Upper lobe of left lung (tissue), 6 donors: Measurements from ENCODE around the gene ABCC4. TPM values are rescaled to one million over a fixed set of nuclear protein-coding genes. Genes with fewer than 3 reads are reported as not detected.

Experiments used
- ATAC-seq, 2 donors: fragments of 200-7000 bp; cut with Tn5 transposase; one replicate each; pipeline ENCODE4 v1.9.1; 2022; ENCODE audit warnings: mild to moderate bottlenecking in 2 of 2, moderate library complexity in 2 of 2; ENCODE audit not compliant: low FRiP score in 2 of 2
- DNase-seq, 2 donors: peaks; one replicate each; pipeline ENCODE4 v3.0.0-alpha.2; 2019 to 2020
- H3K27ac ChIP-seq, 4 donors: fragments of 200-600 bp; sonication (generic); one replicate each; pipeline ENCODE4 v1.5.1; 2016 to 2019
- H3K27me3 ChIP-seq, 4 donors: fragments of 200-600 bp; sonication (generic); one replicate each; pipeline ENCODE4 v1.5.1; 2017 to 2019
- H3K36me3 ChIP-seq, 4 donors: fragments of 200-600 bp; sonication (generic); one replicate each; pipeline ENCODE4 v1.5.1; 2016 to 2019
- H3K4me1 ChIP-seq, 4 donors: fragments of 200-600 bp; sonication (generic); one replicate each; pipeline ENCODE4 v1.5.1; 2018 to 2019
- H3K4me3 ChIP-seq, 4 donors: fragments of 200-600 bp; sonication (generic); one replicate each; pipeline ENCODE4 v1.5.1; 2017 to 2019; ENCODE audit warnings: mild to moderate bottlenecking in 2 of 4, moderate library complexity in 1 of 4
- H3K9me3 ChIP-seq, 4 donors: fragments of 200-600 bp; sonication (generic); one replicate each; pipeline ENCODE4 v1.5.1; 2018 to 2019
- EP300 ChIP-seq, 4 donors: sonication (generic); formaldehyde crosslinking; IDR thresholded peaks; one replicate each; pipeline ENCODE4 v1.5.1; 2017; ENCODE audit warnings: antibody characterized with exemption in 4 of 4, control low read depth in 2 of 4
- POLR2A ChIP-seq, 4 donors: fragments of 450-650 bp; IDR thresholded peaks; one replicate each; pipeline ENCODE4 v1.5.1; 2016 to 2017; ENCODE audit warnings: antibody characterized with exemption in 4 of 4, mild to moderate bottlenecking in 2 of 4
- POLR2AphosphoS5 ChIP-seq, 2 donors: sonication (generic); formaldehyde crosslinking; IDR thresholded peaks; one replicate each; pipeline ENCODE4 v1.5.1; 2017; ENCODE audit warnings: antibody characterized with exemption in 2 of 2
- WGBS, 2 donors: methylation state at CpG; one replicate each; pipeline ENCODE4 v1.1.5; 2017 to 2018; 5-methylcytosine and 5-hydroxymethylcytosine counted together
- total RNA-seq, 6 donors: library from RNA; depleted of rRNA in 4 of 6; stranded (reverse); fragments of >200 nt in 4 of 6; gene quantifications; one replicate each; pipeline versions ENCODE4 v1.1.0 to v1.2.1, GENCODE V29; 2016 to 2021
- TF ChIP-seq, protein P1 (sequence below), 6 experiments: fragments of 450-650 bp in 4 of 6; fragments of 200-600 bp in 2 of 6; sonication (generic) in 2 of 6; IDR thresholded peaks; one replicate each; pipeline ENCODE4 v1.5.1; 2016 to 2019; ENCODE audit warnings: antibody characterized with exemption in 6 of 6
- donor health status: DM: no; HTN: no; CAD: no; lungs with moderate emphysema.
- donor health status: DM: no; HTN: yes; CAD: no; lungs with severe emphysema.

ABCC4 gene
- total RNA-seq, 6 donors from 2014 or later, result 17.0 to 78.6 (median 31.9) TPM

DNA sequence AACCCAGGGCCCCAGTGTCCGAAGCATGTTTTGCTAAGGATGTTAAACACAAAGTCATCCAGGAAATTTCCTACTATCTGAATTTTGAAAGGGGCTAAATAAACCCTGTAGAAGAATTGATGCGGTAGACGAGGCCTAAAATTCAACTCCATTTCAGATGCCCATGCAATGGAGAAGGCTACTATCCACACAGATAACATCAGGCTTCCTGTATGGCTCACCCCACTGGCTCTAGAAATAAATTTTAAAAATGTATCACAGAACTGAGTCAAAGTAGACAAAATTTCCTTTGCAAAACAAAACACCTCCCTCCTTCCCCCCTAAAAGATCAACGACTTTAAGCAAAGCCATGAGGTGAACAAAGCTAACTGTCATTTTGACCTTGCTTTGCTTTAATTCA, 188.4 kb downstream of the ABCC4 start:
- WGBS, 2 donors, result 91 to 93% methylated on average over 4 of the region's 4 CpGs
- Histone ChIP-seq H3K9me3 (no peaks in the 10 kb centered on the region), H3K4me1 (no peaks in the 10 kb centered on the region), H3K27ac (no peak overlapping the region), H3K36me3 (no peaks in the 10 kb centered on the region), H3K4me3 (no peak overlapping the region), H3K27me3 (no peaks in the 10 kb centered on the region)
- no peak for DNase-seq
- no peak for ATAC-seq
- TF ChIP-seq, protein P1, sequence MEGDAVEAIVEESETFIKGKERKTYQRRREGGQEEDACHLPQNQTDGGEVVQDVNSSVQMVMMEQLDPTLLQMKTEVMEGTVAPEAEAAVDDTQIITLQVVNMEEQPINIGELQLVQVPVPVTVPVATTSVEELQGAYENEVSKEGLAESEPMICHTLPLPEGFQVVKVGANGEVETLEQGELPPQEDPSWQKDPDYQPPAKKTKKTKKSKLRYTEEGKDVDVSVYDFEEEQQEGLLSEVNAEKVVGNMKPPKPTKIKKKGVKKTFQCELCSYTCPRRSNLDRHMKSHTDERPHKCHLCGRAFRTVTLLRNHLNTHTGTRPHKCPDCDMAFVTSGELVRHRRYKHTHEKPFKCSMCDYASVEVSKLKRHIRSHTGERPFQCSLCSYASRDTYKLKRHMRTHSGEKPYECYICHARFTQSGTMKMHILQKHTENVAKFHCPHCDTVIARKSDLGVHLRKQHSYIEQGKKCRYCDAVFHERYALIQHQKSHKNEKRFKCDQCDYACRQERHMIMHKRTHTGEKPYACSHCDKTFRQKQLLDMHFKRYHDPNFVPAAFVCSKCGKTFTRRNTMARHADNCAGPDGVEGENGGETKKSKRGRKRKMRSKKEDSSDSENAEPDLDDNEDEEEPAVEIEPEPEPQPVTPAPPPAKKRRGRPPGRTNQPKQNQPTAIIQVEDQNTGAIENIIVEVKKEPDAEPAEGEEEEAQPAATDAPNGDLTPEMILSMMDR (IDR thresholded peaks at IDR 0.05), result no peak
- TF ChIP-seq EP300 (IDR thresholded peaks at IDR 0.05) (no peak), POLR2AphosphoS5 (IDR thresholded peaks at IDR 0.05) (no peak), POLR2A (IDR thresholded peaks at IDR 0.05) (no peak)

DNA sequence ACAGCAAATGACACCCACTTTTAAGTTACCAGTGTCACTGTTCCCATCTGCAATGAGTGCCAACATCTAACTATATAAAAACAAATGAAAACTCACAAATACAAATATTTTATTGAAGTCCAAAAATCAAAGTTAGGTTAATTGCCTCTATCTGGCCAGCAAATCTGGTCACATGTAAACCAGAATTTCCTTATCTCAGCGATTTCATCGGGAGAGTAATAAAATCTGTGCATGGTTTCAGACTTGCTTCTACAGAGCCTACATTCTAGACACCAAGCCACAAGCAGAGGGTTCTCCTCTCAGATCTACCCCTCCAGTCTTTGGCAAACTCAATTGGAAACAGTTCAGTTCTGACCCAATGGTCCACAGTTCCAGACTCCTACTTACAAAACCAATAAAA, 189.6 kb downstream of the ABCC4 start:
- DNase-seq, result no peak
- no peak for ATAC-seq
- Histone ChIP-seq H3K4me3 (no peak overlapping the region), H3K27me3 (no peaks in the 10 kb centered on the region), H3K36me3 (no peaks in the 10 kb centered on the region), H3K9me3 (no peaks in the 10 kb centered on the region), H3K27ac (no peak overlapping the region), H3K4me1 (no peaks in the 10 kb centered on the region)
- 43 to 78% methylated on average over 2 of the region's 2 CpGs for WGBS, 2 donors
- TF ChIP-seq POLR2AphosphoS5 (IDR thresholded peaks at IDR 0.05), result no peak
- no peak for TF ChIP-seq POLR2A (IDR thresholded peaks at IDR 0.05)
- TF ChIP-seq EP300 (IDR thresholded peaks at IDR 0.05), result no peak
- TF ChIP-seq, protein P1 (IDR thresholded peaks at IDR 0.05), result no peak

DNA sequence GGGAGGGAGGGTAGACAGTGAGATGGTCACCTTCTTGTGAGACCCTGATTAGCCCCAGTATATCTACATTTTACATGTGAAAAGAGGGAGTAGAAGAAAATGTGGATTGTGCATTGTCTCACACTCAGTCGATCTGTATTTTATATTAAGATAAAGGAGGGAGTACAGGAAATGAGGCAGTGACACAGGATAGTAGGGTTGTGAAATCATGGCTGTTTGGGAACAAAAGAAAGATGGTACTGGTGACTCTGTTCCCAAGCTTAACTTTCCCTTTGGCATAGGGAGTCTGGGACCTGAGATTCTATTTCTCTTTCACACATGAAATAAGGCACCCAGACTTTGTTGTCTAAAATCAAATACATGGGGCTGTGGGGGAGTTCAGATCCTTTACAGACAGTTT, 194.7 kb downstream of the ABCC4 start:
- H3K4me1 ChIP-seq, result no peaks in the 10 kb centered on the region
- peaks cover 0 to 3% (median 0%) of the 10 kb centered on the region in 4 donors for H3K36me3 ChIP-seq
- DNase-seq (no peak), ATAC-seq (no peak)
- no peak for TF ChIP-seq POLR2AphosphoS5 (IDR thresholded peaks at IDR 0.05)
- no peaks in the 10 kb centered on the region for H3K9me3 ChIP-seq
- H3K27ac ChIP-seq, result no peak overlapping the region
- no peak overlapping the region for H3K4me3 ChIP-seq
- 63 to 65% methylated on average over 1 of the region's 1 CpG for WGBS, 2 donors
- H3K27me3 ChIP-seq, result no peaks in the 10 kb centered on the region

DNA sequence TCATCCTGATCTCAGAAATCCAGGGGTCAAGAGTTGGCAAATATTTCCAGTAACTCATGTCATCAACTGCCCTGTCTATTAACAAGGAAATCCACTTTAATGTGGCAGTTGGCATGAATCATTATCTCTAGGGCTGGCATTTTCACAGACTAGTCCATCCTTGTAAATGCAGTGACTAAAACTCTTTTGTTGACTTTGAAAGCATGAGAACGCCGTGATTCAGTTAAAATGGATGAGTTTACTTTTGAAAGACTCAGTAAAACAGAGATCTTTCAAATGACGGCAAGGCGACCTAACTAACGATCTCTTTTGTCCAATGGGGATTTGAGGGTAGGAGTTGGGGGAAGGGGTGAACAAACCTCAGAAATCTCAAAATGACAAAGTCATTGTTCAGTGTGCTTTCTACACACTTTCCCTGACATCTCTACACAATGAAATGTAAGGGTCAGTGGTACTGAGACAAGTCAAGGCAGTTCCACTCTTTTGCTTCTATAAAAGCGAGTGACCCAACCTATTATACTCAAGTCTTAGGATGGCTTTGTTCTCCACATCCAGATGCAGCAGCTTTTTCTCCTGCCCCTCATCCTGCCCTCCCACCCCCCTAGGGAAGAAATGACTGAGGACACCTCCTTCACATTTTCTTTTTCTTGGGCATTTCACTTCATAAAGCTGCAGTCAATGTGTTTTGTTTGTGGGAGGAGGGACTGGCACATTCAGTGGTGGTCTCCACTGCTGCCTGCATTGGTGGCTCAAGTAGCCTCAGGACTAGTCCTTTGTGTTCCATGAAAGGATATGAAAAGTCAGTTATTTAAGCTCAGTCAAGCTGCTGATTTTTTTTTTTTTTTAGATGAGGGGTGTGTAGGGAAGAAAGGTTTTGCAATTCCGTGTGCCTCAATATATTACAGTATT, 200.5 kb downstream of the ABCC4 start:
- Histone ChIP-seq H3K36me3 (peaks cover 0 to 3% (median 0%) of the 10 kb centered on the region in 4 donors), H3K4me1 (no peaks in the 10 kb centered on the region), H3K27me3 (no peaks in the 10 kb centered on the region), H3K4me3 (no peak overlapping the region), H3K27ac (no peak overlapping the region), H3K9me3 (no peaks in the 10 kb centered on the region)
- TF ChIP-seq, protein P1 (IDR thresholded peaks at IDR 0.05), result no peak
- TF ChIP-seq POLR2A (IDR thresholded peaks at IDR 0.05) (no peak), POLR2AphosphoS5 (IDR thresholded peaks at IDR 0.05) (no peak), EP300 (IDR thresholded peaks at IDR 0.05) (no peak)
- WGBS, 2 donors, result 90 to 91% methylated on average over 7 of the region's 7 CpGs
- ATAC-seq (no peak), DNase-seq (no peak)

DNA sequence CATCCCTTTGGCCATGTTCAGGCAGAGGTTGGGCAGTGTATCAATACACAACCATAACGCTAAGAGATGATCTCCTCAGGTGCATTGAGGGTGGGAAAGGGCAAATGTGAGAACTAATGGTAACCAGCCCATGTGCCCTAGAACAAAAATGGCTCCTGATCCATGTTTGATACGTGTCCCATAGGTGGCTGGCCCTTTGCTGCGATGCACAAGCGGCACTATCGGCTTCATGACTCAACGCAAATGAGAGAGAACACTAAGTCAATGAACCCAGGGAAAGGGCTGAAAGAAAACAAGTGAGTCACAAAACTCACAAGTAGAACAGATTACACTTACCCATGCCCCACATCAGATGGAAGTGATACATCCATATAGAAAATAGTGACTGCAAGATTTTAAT, 201.7 kb downstream of the ABCC4 start:
- Histone ChIP-seq H3K4me1 (no peaks in the 10 kb centered on the region), H3K36me3 (peaks cover 0 to 2% (median 0%) of the 10 kb centered on the region in 4 donors), H3K27me3 (no peaks in the 10 kb centered on the region), H3K9me3 (no peaks in the 10 kb centered on the region), H3K27ac (no peak overlapping the region), H3K4me3 (no peak overlapping the region)
- WGBS, 2 donors, result 96 to 99% methylated on average over 6 of the region's 6 CpGs
- ATAC-seq (no peak), DNase-seq (no peak)
- no peak for TF ChIP-seq EP300 (IDR thresholded peaks at IDR 0.05)
- no peak for TF ChIP-seq POLR2A (IDR thresholded peaks at IDR 0.05)
- TF ChIP-seq, protein P1 (IDR thresholded peaks at IDR 0.05), result no peak
- no peak for TF ChIP-seq POLR2AphosphoS5 (IDR thresholded peaks at IDR 0.05)
